ENCODE data around the gene NDUFB4.

NDUFB4 gene

GRCh38 chr3:120640231-120640630 is 44.1 kb downstream of the NDUFB4 start:
- DNase-seq, result no peak

- DNase-seq, result no peak
Observed at GRCh38 chr3:120641696-120642246, 45.6 kb downstream of the NDUFB4 start.

GRCh38 chr3:120642368-120642948 is 46.3 kb downstream of the NDUFB4 start:
- DNase-seq, result no peak

- no peak for DNase-seq
Observed at GRCh38 chr3:120645083-120645845, 49.1 kb downstream of the NDUFB4 start.

GRCh38 chr3:120646771-120647432 is 50.8 kb downstream of the NDUFB4 start:
- no peak for DNase-seq

GRCh38 chr3:120648290-120648689 is 52.2 kb downstream of the NDUFB4 start:
- DNase-seq, result no peak

GRCh38 chr3:120649830-120650233 is 53.7 kb downstream of the NDUFB4 start:
- DNase-seq, result no peak

- no peak for DNase-seq
Observed at GRCh38 chr3:120650311-120650710, 54.2 kb downstream of the NDUFB4 start.

All from retina (tissue), 1 donor.